ENCODE measurements around the gene GRN. TPM values are rescaled to one million over a fixed set of nuclear protein-coding genes. Genes with fewer than 3 reads are reported as not detected.

The GRN gene
- total RNA-seq, 8 experiments from 2014 or later = 19.0 to 448 (median 77.5) TPM

DNA sequence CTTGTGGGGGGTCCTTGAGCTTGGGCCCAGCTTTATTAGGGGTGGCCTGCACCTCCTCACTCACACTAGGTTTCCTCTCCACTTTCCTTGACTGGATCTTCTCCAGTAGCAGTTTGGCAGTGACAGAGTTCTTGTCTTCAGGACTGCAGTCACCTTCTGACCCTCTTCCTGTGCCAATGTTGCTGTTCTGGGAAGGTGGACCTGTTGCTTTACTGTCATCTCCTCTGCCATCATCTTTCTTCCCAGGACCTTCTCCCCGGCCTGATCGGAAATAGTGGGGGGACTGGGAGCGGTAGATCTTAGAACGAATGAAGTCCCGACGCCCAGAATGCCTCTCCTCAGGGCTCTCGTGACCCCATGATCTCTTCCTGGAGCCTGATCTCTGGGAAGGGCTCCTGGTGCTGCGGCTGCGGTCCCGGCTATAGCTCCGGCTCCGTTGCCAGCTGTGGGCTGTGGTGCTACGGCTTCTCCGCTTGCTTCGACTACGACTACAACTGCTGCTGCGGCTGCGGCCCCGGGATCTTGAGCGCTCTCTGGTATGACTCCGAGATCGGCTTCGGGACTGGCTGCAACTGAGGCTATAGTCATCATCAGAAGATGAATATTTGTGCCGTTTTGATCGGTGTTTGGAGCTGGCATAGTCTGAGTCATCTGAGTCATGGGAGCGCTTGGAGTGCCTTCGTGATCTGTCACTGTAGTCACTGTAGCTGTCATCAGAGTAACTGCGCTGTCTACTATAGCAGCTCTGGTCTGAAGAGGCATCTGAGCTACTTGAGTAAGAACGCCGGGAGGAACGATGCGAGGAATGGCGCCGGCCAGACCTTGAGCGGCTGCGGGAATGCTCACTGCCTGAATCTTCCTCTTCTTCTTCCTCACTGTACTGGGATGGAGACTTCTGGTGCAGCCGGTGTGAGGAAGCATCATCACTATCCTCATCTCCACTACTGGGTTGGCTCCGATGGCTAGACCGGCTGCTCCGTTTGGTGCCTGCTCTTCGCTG is 53.9 kb downstream of the GRN start:
- ATAC-seq (replicated peaks in 6 of 8) = peak in 5 of 8 experiments; percentile 17 to 90 (median 58)
- in situ Hi-C loops (cut with MboI; ENCODE audit: low pct_unique_long_range_greater_than_20kb in 2 of 9, low sequenced_read_pairs in 9 of 9, unreplicated experiment in 9 of 9) = no loop called here
- Histone ChIP-seq H3K4me3 (no peak overlapping the region), H3K27ac (no peak overlapping the region), H3K4me1 (replicated peaks in 1 of 2) (no peaks in the 10 kb centered on the region)
- 82 to 100% (median 97%) methylated on average over 6 to 19 of the region's 41 CpGs; no CpG with 5 or more reads in 2 of the 10 experiments for WGBS, 10 experiments

DNA sequence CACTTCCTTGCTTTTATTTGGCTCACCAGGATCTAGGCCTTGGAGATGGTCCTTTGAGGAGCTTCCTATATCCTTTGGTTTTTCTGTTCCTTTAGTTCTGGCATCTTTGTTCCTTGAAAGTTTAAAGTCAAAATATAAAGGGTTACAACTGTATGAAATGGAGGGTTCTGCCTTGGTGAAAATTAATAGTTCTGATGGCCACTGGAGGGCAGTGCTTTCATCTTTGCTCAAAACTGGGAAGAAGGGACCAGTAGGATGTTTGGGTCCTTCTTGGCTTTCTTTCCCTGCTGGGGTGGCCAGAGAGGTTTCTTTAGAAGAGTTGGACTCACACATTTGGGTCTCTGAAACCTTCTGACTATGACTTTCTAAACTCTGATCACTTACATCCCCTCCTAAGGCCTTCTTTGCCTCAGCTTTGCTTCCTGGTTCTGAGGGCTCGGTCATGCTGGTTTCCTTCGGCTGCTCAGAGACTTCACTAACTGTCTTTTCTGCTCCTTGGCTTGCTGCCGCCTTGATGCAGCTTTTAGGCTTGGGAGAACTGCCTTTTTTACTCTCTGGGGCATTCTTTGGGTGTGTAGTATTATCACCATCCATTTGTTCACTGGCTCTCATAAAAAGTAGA is 55.2 kb downstream of the GRN start:
- in situ Hi-C loops (cut with MboI; ENCODE audit: low pct_unique_long_range_greater_than_20kb in 2 of 9, low sequenced_read_pairs in 9 of 9, unreplicated experiment in 9 of 9) = loop anchor here in 2 of 9 experiments (25.0 kb wide), 3 partner anchors 112 to 262 kb away; partner anchors contain the start of genes GPATCH8 (in 1 of the 2) and MEIOC (in 1 of the 2)
- H3K4me3 ChIP-seq = no peak overlapping the region
- H3K27ac ChIP-seq = no peak overlapping the region
- H3K4me1 ChIP-seq (replicated peaks in 1 of 2) = no peaks in the 10 kb centered on the region
- WGBS, 10 experiments = 50 to 100% (median 98%) methylated on average over 2 to 3 of the region's 3 CpGs; no CpG with 5 or more reads in 4 of the 10 experiments
- ATAC-seq (replicated peaks in 6 of 8) = peak; percentile 37 to 64 (median 47)

Other genes with a start within 250 kb of the GRN start
- gene HDAC5, start 221.7 kb upstream of the GRN start, total RNA-seq = 10 to 100 TPM; 15.9 to 60.5 (median 41.7) TPM
- gene HROB, start 203.4 kb upstream of the GRN start, total RNA-seq = 1 to 10 TPM in 4 of 8 experiments, under 1 TPM in 4; 0.61 to 5.1 (median 1.1) TPM
- gene ASB16, start 174.6 kb upstream of the GRN start, total RNA-seq = 1 to 10 TPM in 6 of 8 experiments, under 1 TPM in 2; 0.60 to 3.4 (median 1.5) TPM
- gene TMUB2, start 158.3 kb upstream of the GRN start, total RNA-seq = 10 to 100 TPM; 24.0 to 41.8 (median 31.8) TPM
- 10 to 100 TPM; 32.3 to 59.2 (median 50.3) TPM for gene ATXN7L3, start 145.4 kb upstream of the GRN start, total RNA-seq
- gene UBTF, start 125.6 kb upstream of the GRN start, total RNA-seq = 10 to 100 TPM; 34.4 to 94.0 (median 55.9) TPM
- under 1 TPM in 7 of 8 experiments, not detected in 1; 0.05 to 0.62 (median 0.10) TPM for gene SLC4A1, start 77.2 kb upstream of the GRN start, total RNA-seq
- gene RUNDC3A, start 36.7 kb upstream of the GRN start, total RNA-seq = 10 to 100 TPM in 5 of 8 experiments, 1 to 10 TPM in 3; 1.8 to 84.1 (median 49.1) TPM
- gene SLC25A39, start 20.5 kb upstream of the GRN start, total RNA-seq = 100 to 1,000 TPM in 2 of 8 experiments, 10 to 100 TPM in 6; 28.7 to 148 (median 56.1) TPM
- gene FAM171A2, start 18.6 kb downstream of the GRN start, total RNA-seq = 10 to 100 TPM in 5 of 8 experiments, 1 to 10 TPM in 2, under 1 TPM in 1; 0.81 to 30.1 (median 22.7) TPM
- 1 to 10 TPM in 6 of 8 experiments, under 1 TPM in 2; 0.38 to 3.4 (median 1.5) TPM for gene ITGA2B, start 44.3 kb downstream of the GRN start, total RNA-seq
- 10 to 100 TPM; 25.6 to 96.4 (median 29.7) TPM for gene GPATCH8, start 158.1 kb downstream of the GRN start, total RNA-seq
- gene FZD2, start 212.2 kb downstream of the GRN start, total RNA-seq = 10 to 100 TPM in 4 of 8 experiments, 1 to 10 TPM in 4; 1.0 to 34.2 (median 11.7) TPM